ENCODE data around the gene ADAM8. TPM values are rescaled to one million over a fixed set of nuclear protein-coding genes. Genes with fewer than 3 reads are reported as not detected.

ADAM8 gene
- total RNA-seq, 1 donor from 2014 or later, result 1.5 TPM

- peaks cover 3% of the 10 kb centered on the region for H3K36me3 Mint-ChIP-seq (ENCODE audit: low read depth, unreplicated experiment)
- H3K27ac Mint-ChIP-seq (ENCODE audit: unreplicated experiment), result no peak within 1 kb of the TSS
- no peaks in the 10 kb centered on the region for H3K9me3 Mint-ChIP-seq (ENCODE audit: unreplicated experiment)
- TF ChIP-seq CTCF (IDR thresholded peaks at IDR 0.05; ENCODE audit: unreplicated experiment), result no peak
- DNase-seq (ENCODE audit: low spot score), result no peak
- H3K27me3 Mint-ChIP-seq (ENCODE audit: unreplicated experiment), result peaks cover 14% of the 10 kb centered on the region
- no peaks in the 10 kb centered on the region for H3K4me1 Mint-ChIP-seq (ENCODE audit: unreplicated experiment)
- peak within 1 kb of the TSS; percentile 62 for H3K4me3 Mint-ChIP-seq (ENCODE audit: unreplicated experiment)
Measured at GRCh38 chr10:133237588-133238465, 38.8 kb downstream of the ADAM8 start, which contains the start of gene VENTX. TSS of gene VENTX (plus strand) at chr10:133237855. CDS start at chr10:133237915, 60 bp downstream.

DNA sequence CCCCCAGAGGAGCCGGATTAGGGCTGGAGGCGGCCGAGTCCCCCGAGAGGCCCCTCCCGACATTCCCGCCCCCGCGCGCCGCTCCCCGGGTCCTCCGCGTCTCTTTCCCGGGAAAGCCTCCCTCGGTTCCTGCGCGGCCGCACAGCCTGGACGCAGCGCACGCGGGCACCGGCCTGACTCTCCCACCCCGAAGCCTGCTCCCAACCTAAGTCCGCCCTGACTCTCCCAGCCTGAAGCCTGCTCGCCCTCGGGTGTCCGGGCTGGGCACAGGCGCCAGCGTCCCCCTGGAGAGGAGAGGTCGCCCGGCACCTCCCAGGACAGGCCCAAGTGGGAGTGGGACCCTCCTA, 39.5 kb downstream of the ADAM8 start:
- Mint-ChIP-seq H3K36me3 (ENCODE audit: low read depth, unreplicated experiment) (peaks cover 3% of the 10 kb centered on the region), H3K4me3 (ENCODE audit: unreplicated experiment) (no peak overlapping the region), H3K4me1 (ENCODE audit: unreplicated experiment) (no peaks in the 10 kb centered on the region), H3K27ac (ENCODE audit: unreplicated experiment) (no peak overlapping the region), H3K9me3 (ENCODE audit: unreplicated experiment) (no peaks in the 10 kb centered on the region), H3K27me3 (ENCODE audit: unreplicated experiment) (peaks cover 17% of the 10 kb centered on the region)
- TF ChIP-seq CTCF (IDR thresholded peaks at IDR 0.05; ENCODE audit: unreplicated experiment), result no peak
- no peak for DNase-seq (ENCODE audit: low spot score)

GRCh38 chr10:133236401-133237240, 40.0 kb downstream of the ADAM8 start:
- no peak for DNase-seq (ENCODE audit: low spot score)
- Mint-ChIP-seq H3K27me3 (ENCODE audit: unreplicated experiment) (peaks cover 21% of the 10 kb centered on the region), H3K36me3 (ENCODE audit: low read depth, unreplicated experiment) (peaks cover 3% of the 10 kb centered on the region), H3K4me1 (ENCODE audit: unreplicated experiment) (no peaks in the 10 kb centered on the region), H3K9me3 (ENCODE audit: unreplicated experiment) (no peaks in the 10 kb centered on the region), H3K4me3 (ENCODE audit: unreplicated experiment) (no peak overlapping the region), H3K27ac (ENCODE audit: unreplicated experiment) (no peak overlapping the region)
- TF ChIP-seq CTCF (IDR thresholded peaks at IDR 0.05; ENCODE audit: unreplicated experiment), result no peak

DNA sequence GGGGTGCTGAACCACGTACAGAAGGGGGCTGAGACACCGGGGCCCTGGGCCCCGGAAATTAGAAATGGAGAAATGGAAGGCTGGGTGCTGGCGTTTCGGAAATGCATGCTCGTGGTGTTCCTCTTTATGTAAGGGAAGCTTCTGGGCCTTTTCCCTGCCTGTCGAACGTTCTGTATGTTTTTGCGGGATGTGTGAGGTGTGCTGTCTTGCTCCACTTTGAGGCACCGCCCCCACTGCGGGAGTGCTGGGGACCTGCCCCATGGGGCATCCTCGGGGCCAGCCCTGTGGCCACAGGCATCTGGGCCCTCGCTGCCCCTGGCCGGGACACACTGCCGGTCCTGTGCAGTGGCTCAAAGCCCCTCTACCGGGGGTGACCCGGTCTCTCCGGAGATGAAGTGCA, 40.7 kb downstream of the ADAM8 start:
- no peak for DNase-seq (ENCODE audit: low spot score)
- Mint-ChIP-seq H3K36me3 (ENCODE audit: low read depth, unreplicated experiment) (peaks cover 3% of the 10 kb centered on the region), H3K27ac (ENCODE audit: unreplicated experiment) (no peak overlapping the region), H3K4me3 (ENCODE audit: unreplicated experiment) (no peak overlapping the region), H3K4me1 (ENCODE audit: unreplicated experiment) (no peaks in the 10 kb centered on the region), H3K27me3 (ENCODE audit: unreplicated experiment) (peaks cover 23% of the 10 kb centered on the region), H3K9me3 (ENCODE audit: unreplicated experiment) (no peaks in the 10 kb centered on the region)
- no peak for TF ChIP-seq CTCF (IDR thresholded peaks at IDR 0.05; ENCODE audit: unreplicated experiment)

Measured in endothelial cell (in vitro differentiated cells).